ENCODE data around the gene TMEM61.
"Not testable (repeated sequence)": the region's sequence is repeated elsewhere in the genome, so short reads cannot be mapped to it uniquely, and the experiment has no call there.

TMEM61 gene

DNA sequence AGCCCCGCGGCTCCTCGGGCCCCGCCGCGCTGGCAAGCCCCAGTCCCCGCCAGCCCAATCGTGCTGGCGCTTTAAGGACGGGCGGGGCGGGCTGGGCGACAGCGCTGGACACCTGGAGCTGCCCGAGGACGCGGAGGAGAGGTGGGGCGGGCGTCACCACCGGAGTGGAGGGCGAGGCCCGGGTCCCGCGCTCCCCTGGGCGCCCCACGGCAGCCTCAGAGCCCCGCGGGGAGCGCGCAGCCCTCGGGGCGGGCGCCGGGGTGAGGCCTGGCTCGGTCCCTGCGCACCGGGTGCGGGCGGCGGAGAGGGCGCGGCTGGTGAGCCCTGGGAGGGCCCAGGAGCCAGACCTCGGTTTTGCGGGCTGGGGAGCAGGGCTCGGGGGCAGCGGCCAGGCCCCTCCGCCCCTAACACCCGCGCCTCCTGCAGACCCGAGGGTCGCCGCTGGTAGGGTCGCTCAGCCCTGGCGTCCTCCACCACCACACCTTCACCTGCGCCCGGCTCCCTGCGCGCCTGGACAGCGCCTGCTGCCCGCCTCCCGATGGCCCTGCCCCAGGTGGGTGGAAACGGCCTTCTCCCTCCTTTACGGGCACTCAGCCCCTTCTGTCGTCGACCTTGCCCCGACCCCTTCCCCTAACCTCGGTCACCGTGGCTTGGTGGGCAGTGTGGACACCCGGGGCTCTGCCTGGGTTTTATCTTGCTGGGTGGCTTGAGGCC, at the start of gene TMEM61:
Gene TMEM61 (plus strand): TSS at position 101 of the 714 bp plus-strand sequence. CDS start 438 bp downstream, at position 539.
- TF ChIP-seq, protein P1, sequence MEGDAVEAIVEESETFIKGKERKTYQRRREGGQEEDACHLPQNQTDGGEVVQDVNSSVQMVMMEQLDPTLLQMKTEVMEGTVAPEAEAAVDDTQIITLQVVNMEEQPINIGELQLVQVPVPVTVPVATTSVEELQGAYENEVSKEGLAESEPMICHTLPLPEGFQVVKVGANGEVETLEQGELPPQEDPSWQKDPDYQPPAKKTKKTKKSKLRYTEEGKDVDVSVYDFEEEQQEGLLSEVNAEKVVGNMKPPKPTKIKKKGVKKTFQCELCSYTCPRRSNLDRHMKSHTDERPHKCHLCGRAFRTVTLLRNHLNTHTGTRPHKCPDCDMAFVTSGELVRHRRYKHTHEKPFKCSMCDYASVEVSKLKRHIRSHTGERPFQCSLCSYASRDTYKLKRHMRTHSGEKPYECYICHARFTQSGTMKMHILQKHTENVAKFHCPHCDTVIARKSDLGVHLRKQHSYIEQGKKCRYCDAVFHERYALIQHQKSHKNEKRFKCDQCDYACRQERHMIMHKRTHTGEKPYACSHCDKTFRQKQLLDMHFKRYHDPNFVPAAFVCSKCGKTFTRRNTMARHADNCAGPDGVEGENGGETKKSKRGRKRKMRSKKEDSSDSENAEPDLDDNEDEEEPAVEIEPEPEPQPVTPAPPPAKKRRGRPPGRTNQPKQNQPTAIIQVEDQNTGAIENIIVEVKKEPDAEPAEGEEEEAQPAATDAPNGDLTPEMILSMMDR (IDR thresholded peaks at IDR 0.05; ENCODE audit: insufficient read depth, low read depth, low read length, missing control alignments), result no peak
- DNase-seq (ENCODE audit: low read depth), result no peak
- H3K4me3 ChIP-seq (ENCODE audit: low read depth, low read length), result no peak within 1 kb of the TSS

DNA sequence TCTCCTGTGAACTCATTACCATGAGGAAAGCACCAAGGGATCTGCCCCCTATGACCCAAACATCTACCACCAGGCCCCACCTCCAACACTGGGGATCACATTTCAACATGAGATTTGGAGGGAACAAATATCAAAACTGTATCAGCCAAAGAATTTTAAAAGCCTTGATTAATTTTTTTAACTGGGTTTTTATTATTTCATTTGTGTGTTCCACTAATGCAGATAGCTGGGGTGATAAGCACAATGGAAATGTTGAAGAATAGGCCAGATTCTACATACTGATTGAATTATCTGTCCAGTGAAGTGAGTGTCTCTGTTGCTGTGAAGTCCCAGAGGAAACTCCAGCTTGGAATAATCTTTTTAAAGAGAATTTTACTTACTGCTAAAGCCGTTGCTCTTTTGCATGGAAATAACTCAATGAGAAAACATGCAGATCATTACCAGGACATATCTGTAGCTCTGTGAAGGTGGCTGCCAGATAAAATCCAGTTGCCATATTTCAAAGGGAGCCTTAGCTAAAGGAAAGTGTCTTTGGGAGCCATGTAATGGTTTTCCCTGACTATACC, 49.1 kb upstream of the TMEM61 start:
- TF ChIP-seq, protein P1 (IDR thresholded peaks at IDR 0.05; ENCODE audit: insufficient read depth, low read depth, low read length, missing control alignments), result no peak
- no peak for DNase-seq (ENCODE audit: low read depth)
- no peak overlapping the region for H3K4me3 ChIP-seq (ENCODE audit: low read depth, low read length)

DNA sequence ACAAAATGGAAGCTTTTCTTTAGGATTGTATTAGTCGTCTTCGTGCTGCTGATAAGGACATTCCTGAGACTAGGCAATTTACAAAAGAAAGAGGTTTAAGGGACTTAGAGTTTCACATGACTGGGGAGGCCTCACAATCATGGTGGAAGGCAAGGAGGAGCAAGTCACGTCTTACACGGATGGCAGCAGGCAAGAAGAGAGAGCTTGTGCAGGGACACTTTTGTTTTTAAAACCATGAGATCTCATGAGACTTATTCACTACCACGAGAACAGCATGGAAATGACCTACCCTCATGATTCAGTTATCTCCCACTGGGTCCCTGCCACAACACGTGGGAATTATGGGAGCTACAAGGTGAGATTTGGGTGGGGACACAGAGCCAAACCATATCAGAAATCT, 46.3 kb upstream of the TMEM61 start:
- not testable (repeated sequence) for H3K4me3 ChIP-seq (ENCODE audit: low read depth, low read length); DNase-seq (ENCODE audit: low read depth)

DNA sequence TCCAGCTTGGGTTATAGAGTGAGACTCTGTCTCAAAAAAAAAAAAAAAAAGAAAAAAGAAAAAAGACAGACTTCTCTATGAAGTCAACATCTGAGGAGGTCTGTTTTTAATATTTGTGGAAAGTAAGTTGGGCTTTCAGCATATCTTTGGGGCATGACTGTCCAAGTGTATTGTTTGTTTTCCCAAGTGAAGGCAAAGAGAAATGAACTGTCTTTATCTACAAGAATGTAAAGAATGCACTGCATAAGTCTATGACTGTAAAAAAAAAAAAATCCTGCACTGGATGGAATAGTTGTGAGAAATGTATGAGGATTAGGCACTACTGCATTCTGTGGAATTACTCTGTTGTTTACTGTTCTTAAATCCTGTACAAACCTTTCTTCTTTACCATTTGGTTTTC, 45.6 kb upstream of the TMEM61 start:
- DNase-seq (ENCODE audit: low read depth), result no peak
- H3K4me3 ChIP-seq (ENCODE audit: low read depth, low read length), result no peak overlapping the region
- TF ChIP-seq, protein P1 (IDR thresholded peaks at IDR 0.05; ENCODE audit: insufficient read depth, low read depth, low read length, missing control alignments), result no peak

DNA sequence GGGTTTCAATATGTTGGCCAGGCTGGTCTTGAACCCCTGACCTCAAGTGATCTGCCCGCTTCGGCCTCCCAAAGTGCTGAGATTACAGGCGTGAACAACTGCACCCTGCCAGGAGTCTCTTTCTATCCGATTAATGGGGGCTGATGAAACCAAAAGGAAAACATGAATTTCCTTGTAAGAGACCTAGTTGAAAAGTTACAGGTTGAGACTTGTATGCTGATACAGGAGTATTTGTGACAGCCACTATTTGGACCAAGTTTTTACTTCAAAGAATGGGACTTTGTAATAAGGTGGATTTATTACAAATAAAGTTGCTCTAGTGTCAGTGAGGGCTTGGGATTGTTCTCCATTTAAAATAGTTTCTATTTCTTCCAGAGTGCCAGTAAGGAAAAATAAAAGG, 43.6 kb upstream of the TMEM61 start:
- H3K4me3 ChIP-seq (ENCODE audit: low read depth, low read length), result no peak overlapping the region
- no peak for DNase-seq (ENCODE audit: low read depth)
- TF ChIP-seq, protein P1 (IDR thresholded peaks at IDR 0.05; ENCODE audit: insufficient read depth, low read depth, low read length, missing control alignments), result no peak

DNA sequence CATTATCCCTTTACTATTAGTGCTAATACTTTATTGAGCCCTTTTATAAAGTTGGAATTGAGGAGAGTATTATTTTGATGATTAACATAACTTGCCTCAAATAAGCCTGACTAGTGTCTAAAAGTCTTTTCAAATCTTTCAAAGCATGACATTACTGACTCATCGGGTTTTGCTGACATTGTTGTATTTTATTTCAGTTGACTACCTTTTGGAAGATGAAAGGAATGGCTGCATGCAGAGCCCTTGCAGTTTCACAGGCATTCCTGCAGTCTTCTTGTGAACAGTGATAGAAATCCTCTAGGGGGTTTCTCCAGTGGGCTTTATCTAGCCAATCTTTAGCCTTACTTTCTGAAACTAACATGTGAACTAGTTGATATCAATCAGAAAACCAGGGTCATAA, 43.0 kb upstream of the TMEM61 start:
- TF ChIP-seq, protein P1 (IDR thresholded peaks at IDR 0.05; ENCODE audit: insufficient read depth, low read depth, low read length, missing control alignments), result no peak
- no peak overlapping the region for H3K4me3 ChIP-seq (ENCODE audit: low read depth, low read length)
- no peak for DNase-seq (ENCODE audit: low read depth)

DNA sequence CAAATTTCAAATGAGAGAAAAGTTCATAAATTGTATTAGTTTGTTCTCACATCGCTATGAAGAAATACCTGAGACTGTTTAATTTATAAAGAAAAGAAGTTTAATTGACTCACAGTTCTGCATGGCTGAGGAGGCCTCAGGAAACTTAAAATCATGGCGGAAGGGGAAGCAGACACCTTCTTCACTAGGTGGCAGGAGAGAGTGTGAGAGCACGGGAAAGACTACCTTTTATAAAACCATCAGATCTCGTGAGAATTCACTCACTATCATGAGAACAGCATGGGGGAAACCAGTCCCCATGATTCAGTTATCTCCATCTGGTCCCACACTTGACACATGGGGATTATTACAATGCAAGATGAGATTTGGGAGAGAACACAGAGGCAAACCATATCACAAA, 41.5 kb upstream of the TMEM61 start:
- peak; percentile 16 for DNase-seq (ENCODE audit: low read depth)
- not testable (repeated sequence) for H3K4me3 ChIP-seq (ENCODE audit: low read depth, low read length)

DNA sequence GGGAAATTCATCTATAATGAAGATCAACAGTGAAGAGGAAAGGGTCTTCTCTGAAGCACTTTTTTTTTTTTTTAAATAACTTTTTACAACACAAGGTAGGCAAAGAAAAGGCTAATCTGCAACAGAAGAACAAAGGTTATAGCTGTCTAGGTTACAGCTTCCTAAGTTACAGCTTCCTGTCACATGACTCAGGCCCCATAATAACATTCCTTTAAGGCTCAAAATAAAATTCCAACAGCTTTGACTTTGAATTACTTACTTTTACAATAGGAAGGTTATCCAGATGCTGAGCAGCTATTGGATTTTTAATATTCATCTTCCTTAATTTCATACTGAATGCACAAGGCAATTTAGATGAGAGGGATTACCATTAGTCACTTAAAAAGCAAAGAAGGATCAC, 40.4 kb upstream of the TMEM61 start:
- TF ChIP-seq, protein P1 (IDR thresholded peaks at IDR 0.05; ENCODE audit: insufficient read depth, low read depth, low read length, missing control alignments), result no peak
- H3K4me3 ChIP-seq (ENCODE audit: low read depth, low read length), result no peak overlapping the region
- DNase-seq (ENCODE audit: low read depth), result no peak

Measured in GM12865 (cell line).